Calu3 (cell line): ENCODE measurements around the gene GLRX. TPM values are rescaled to one million over a fixed set of nuclear protein-coding genes. Genes with fewer than 3 reads are reported as not detected.
"Not testable (repeated sequence)": the region's sequence is repeated elsewhere in the genome, so short reads cannot be mapped to it uniquely, and the experiment has no call there.

Source experiments
- BruUV-seq: library from RNA; stranded (reverse); fragments of 400-500 nt; replicated peaks from 2 replicates; lab custom pipeline; 2021; lab: Mats Ljungman, UMichigan
- CTCF ChIA-PET: fragments of 300-600 bp; sonication (Branson Sonifier 250); formaldehyde crosslinking; loops from one replicate; lab custom pipeline; 2022; ENCODE audit warnings: antibody characterized with exemption; lab: Charles Lee
- DNase-seq: peaks from one replicate; pipeline ENCODE4 v3.0.0; 2022
- H3K27ac Mint-ChIP-seq: one replicate; pipeline ENCODE4 v1.8.0; 2022; ENCODE audit warnings: mixed read lengths; ENCODE audit not compliant: unreplicated experiment
- H3K27me3 Mint-ChIP-seq: one replicate; pipeline ENCODE4 v1.8.0; 2022; ENCODE audit warnings: mixed read lengths; ENCODE audit not compliant: unreplicated experiment
- H3K36me3 Mint-ChIP-seq: one replicate; pipeline ENCODE4 v1.8.0; 2022; ENCODE audit warnings: mild to moderate bottlenecking, moderate library complexity, mixed read lengths; ENCODE audit not compliant: insufficient read depth, unreplicated experiment
- H3K4me1 Mint-ChIP-seq: one replicate; pipeline ENCODE4 v1.8.0; 2022; ENCODE audit warnings: mild to moderate bottlenecking, low read depth, mixed read lengths; ENCODE audit not compliant: unreplicated experiment
- H3K4me3 Mint-ChIP-seq: one replicate; pipeline ENCODE4 v1.8.0; 2022; ENCODE audit warnings: mild to moderate bottlenecking, low read depth, moderate library complexity, mixed read lengths; ENCODE audit not compliant: unreplicated experiment
- H3K9me3 Mint-ChIP-seq: one replicate; pipeline ENCODE4 v1.8.0; 2022; ENCODE audit warnings: low read depth, mixed read lengths; ENCODE audit not compliant: unreplicated experiment
- CTCF ChIP-seq: fragments of 200-600 bp; IDR thresholded peaks from one replicate; pipeline ENCODE4 v1.8.0; 2022; ENCODE audit warnings: antibody characterized with exemption; ENCODE audit not compliant: unreplicated experiment
- intact Hi-C: fragments of 100-400 bp; cut with micrococcal nuclease; formaldehyde crosslinking; loops from one replicate; pipeline ENCODE4 v1.10.0; 2022; ENCODE audit not compliant: unreplicated experiment
- total RNA-seq: library from RNA; stranded (reverse); gene quantifications from 2 replicates; pipeline ENCODE4 v1.2.3, GENCODE V29; 2022

Gene GLRX
- total RNA-seq, 1 experiment from 2014 or later, result 27.9 TPM

GRCh38 chr5:95856501-95856981 is 34.0 kb upstream of the GLRX start:
- H3K4me1 Mint-ChIP-seq, result peaks cover 41% of the 10 kb centered on the region
- no peaks in the 10 kb centered on the region for H3K9me3 Mint-ChIP-seq
- H3K36me3 Mint-ChIP-seq, result peaks cover 5% of the 10 kb centered on the region
- intact Hi-C loops, result loop anchor here (5.0 to 10.0 kb wide), 2 partner anchors 321 to 578 kb away; partner anchors contain the start of gene PCSK1
- BruUV-seq, result no TSS peak
- DNase-seq, result no peak
- CTCF ChIA-PET, result interaction anchor here (0.7 kb wide), 1 partner anchor 31 kb away, joined by 5 read pairs; no protein-coding TSS in a partner anchor
- no peak overlapping the region for H3K4me3 Mint-ChIP-seq
- TF ChIP-seq CTCF, result no peak
- no peaks in the 10 kb centered on the region for H3K27me3 Mint-ChIP-seq
- no peak overlapping the region for H3K27ac Mint-ChIP-seq

GRCh38 chr5:95853490-95853889 is 31.0 kb upstream of the GLRX start:
- CTCF ChIA-PET, result interaction anchor here (1.1 to 1.6 kb wide), 2 partner anchors 19 to 72 kb away, joined by 3 read pairs; no protein-coding TSS in a partner anchor
- Mint-ChIP-seq H3K27me3 (no peaks in the 10 kb centered on the region), H3K4me3 (no peak overlapping the region), H3K9me3 (no peaks in the 10 kb centered on the region), H3K4me1 (peaks cover 14% of the 10 kb centered on the region), H3K27ac (no peak overlapping the region), H3K36me3 (no peaks in the 10 kb centered on the region)
- TF ChIP-seq CTCF, result no peak
- BruUV-seq, result no TSS peak
- intact Hi-C loops, result loop anchor here (10.0 kb wide), 1 partner anchor 581 kb away; the partner anchor contains the start of gene PCSK1
- no peak for DNase-seq

GRCh38 chr5:95852567-95852966 is 30.0 kb upstream of the GLRX start:
- Mint-ChIP-seq H3K4me1 (peaks cover 11% of the 10 kb centered on the region), H3K36me3 (no peaks in the 10 kb centered on the region), H3K4me3 (no peak overlapping the region), H3K27ac (no peak overlapping the region), H3K9me3 (no peaks in the 10 kb centered on the region), H3K27me3 (no peaks in the 10 kb centered on the region)
- CTCF ChIA-PET, result interaction anchor here (0.5 to 1.6 kb wide), 6 partner anchors 12 to 388 kb away, joined by 3 to 5 read pairs (median 3); no protein-coding TSS in a partner anchor
- no peak for TF ChIP-seq CTCF
- DNase-seq, result no peak
- BruUV-seq, result no TSS peak
- intact Hi-C loops, result loop anchor here (10.0 kb wide), 1 partner anchor 582 kb away; the partner anchor contains the start of gene PCSK1

- BruUV-seq, H3K27ac Mint-ChIP-seq, H3K9me3 Mint-ChIP-seq, H3K36me3 Mint-ChIP-seq, H3K4me3 Mint-ChIP-seq, H3K27me3 Mint-ChIP-seq, DNase-seq: not testable (repeated sequence)
- CTCF ChIA-PET, result interaction anchor here (1.1 kb wide), 1 partner anchor 70 kb away, joined by 4 read pairs; no protein-coding TSS in a partner anchor
- intact Hi-C loops, result loop anchor here (10.0 kb wide), 1 partner anchor 584 kb away; the partner anchor contains the start of gene PCSK1
- peaks cover 11% of the 10 kb centered on the region for H3K4me1 Mint-ChIP-seq
These were observed 28.6 kb upstream of the GLRX start for GRCh38 chr5:95851141-95851540.
